ENCODE measurements around the gene ELOVL4. TPM values are rescaled to one million over a fixed set of nuclear protein-coding genes. Genes with fewer than 3 reads are reported as not detected.

The ELOVL4 gene
- total RNA-seq, 1 donor from 2014 or later = 6.1 TPM

DNA sequence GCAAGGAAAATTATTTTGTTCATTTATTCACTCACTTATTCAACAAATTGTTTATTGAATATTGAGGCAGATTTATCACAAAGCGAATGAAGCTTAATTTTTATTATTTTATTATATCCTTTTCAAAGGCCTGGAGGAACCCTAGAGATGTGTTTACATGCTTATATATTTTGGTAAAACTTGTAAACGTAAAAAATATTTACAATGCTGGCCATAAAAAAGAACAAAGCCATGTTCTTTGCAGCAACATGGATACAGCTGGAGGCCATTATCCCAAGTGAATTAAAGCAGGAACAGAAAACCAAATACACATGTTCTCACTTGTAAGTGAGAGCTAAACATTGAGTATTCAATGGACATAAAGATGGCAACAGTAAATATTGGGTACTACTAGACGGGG lies 58.8 kb downstream of the ELOVL4 start:
- H3K4me3 ChIP-seq (ENCODE audit: low read depth, low read length) = no peak overlapping the region
- FAIRE-seq = no peak
- no peak for TF ChIP-seq CTCF (IDR thresholded peaks at IDR 0.05; ENCODE audit: insufficient read depth, low read length, severe bottlenecking)
- H3K36me3 ChIP-seq (ENCODE audit: control insufficient read depth, insufficient read depth, low read length) = no peaks in the 10 kb centered on the region
- no peak for DNase-seq (ENCODE audit: low read depth)
- H3K27me3 ChIP-seq (ENCODE audit: control insufficient read depth, insufficient read depth, low read length) = no peaks in the 10 kb centered on the region

DNA sequence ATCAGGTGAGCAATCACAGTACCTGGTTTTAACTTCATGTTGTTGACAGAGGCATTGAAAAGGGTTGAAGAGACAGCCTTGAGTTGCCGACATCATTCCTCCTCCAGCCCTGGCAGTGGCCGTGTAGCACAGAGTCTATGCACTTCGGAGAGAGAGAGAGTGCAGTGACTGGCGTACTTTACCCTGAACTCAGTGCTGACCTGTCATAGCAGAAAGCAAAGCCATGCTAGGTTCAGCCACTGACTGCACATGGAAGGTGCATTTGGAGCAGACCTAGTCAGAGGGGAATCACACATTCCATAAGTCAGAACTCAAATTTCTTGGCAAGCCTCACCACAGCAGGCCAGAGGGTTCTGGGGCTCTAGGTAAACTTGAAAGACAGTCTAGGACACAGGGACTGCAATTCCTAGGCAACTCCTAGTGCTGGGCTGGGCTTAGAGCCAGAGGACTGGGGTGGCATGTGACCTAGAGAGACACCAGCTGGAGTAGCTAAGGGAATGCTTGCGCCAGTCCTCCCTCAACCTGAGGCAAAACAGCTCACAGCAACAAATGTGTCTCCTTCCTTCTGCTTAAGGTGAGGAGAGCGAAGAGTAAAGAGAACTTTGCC lies 69.1 kb downstream of the ELOVL4 start:
- no peaks in the 10 kb centered on the region for H3K27me3 ChIP-seq (ENCODE audit: control insufficient read depth, insufficient read depth, low read length)
- H3K36me3 ChIP-seq (ENCODE audit: control insufficient read depth, insufficient read depth, low read length) = no peaks in the 10 kb centered on the region
- H3K4me3 ChIP-seq (ENCODE audit: low read depth, low read length) = no peak overlapping the region
- no peak for FAIRE-seq
- DNase-seq (ENCODE audit: low read depth) = peak; percentile 58
- no peak for TF ChIP-seq CTCF (IDR thresholded peaks at IDR 0.05; ENCODE audit: insufficient read depth, low read length, severe bottlenecking)

GRCh38 chr6:79874531-79875134 lies 72.7 kb downstream of the ELOVL4 start:
- Histone ChIP-seq H3K36me3 (ENCODE audit: control insufficient read depth, insufficient read depth, low read length) (no peaks in the 10 kb centered on the region), H3K27me3 (ENCODE audit: control insufficient read depth, insufficient read depth, low read length) (no peaks in the 10 kb centered on the region), H3K4me3 (ENCODE audit: low read depth, low read length) (no peak overlapping the region)
- FAIRE-seq (no peak), DNase-seq (ENCODE audit: low read depth) (peak; percentile 77)
- no peak for TF ChIP-seq CTCF (IDR thresholded peaks at IDR 0.05; ENCODE audit: insufficient read depth, low read length, severe bottlenecking)

- DNase-seq (ENCODE audit: low read depth) = peak; percentile 99
- H3K27me3 ChIP-seq (ENCODE audit: control insufficient read depth, insufficient read depth, low read length) = no peaks in the 10 kb centered on the region
- peak; percentile 66 for FAIRE-seq
These were observed 74.4 kb downstream of the ELOVL4 start for GRCh38 chr6:79872986-79873385.

GRCh38 chr6:79872303-79872702 lies 75.0 kb downstream of the ELOVL4 start:
- FAIRE-seq (peak; percentile 52), DNase-seq (ENCODE audit: low read depth) (peak; percentile 85)
- H3K36me3 ChIP-seq (ENCODE audit: control insufficient read depth, insufficient read depth, low read length) = no peaks in the 10 kb centered on the region
- no peak overlapping the region for H3K4me3 ChIP-seq (ENCODE audit: low read depth, low read length)
- no peaks in the 10 kb centered on the region for H3K27me3 ChIP-seq (ENCODE audit: control insufficient read depth, insufficient read depth, low read length)
- TF ChIP-seq CTCF (IDR thresholded peaks at IDR 0.05; ENCODE audit: insufficient read depth, low read length, severe bottlenecking) = no peak

More at GRCh38 chr6:79872986-79873385, 74.4 kb downstream of the ELOVL4 start:
- H3K4me3 ChIP-seq (ENCODE audit: low read depth, low read length) = no peak overlapping the region
- no peak for TF ChIP-seq CTCF (IDR thresholded peaks at IDR 0.05; ENCODE audit: insufficient read depth, low read length, severe bottlenecking)
- no peaks in the 10 kb centered on the region for H3K36me3 ChIP-seq (ENCODE audit: control insufficient read depth, insufficient read depth, low read length)
